ENCODE measurements around the gene ZBED4.

ZBED4 gene

GRCh38 chr22:49883294-49883640 is 29.6 kb downstream of the ZBED4 start:
- no peak for DNase-seq

GRCh38 chr22:49884075-49884474 is 30.4 kb downstream of the ZBED4 start:
- no peak for DNase-seq

GRCh38 chr22:49884503-49885260 is 31.0 kb downstream of the ZBED4 start:
- DNase-seq: no peak

- no peak for DNase-seq
Observed at GRCh38 chr22:49885281-49885680, 31.6 kb downstream of the ZBED4 start.

- DNase-seq: no peak
Observed at GRCh38 chr22:49885881-49886280, 32.2 kb downstream of the ZBED4 start.

GRCh38 chr22:49886346-49887063 is 32.9 kb downstream of the ZBED4 start:
- no peak for DNase-seq

GRCh38 chr22:49887064-49887451 is 33.4 kb downstream of the ZBED4 start:
- no peak for DNase-seq

GRCh38 chr22:49887702-49888101 is 34.1 kb downstream of the ZBED4 start:
- no peak for DNase-seq

- no peak for DNase-seq
Observed at GRCh38 chr22:49889071-49889470, 35.4 kb downstream of the ZBED4 start.

GRCh38 chr22:49892226-49892899 is 38.7 kb downstream of the ZBED4 start:
- no peak for DNase-seq

- DNase-seq: no peak
Observed at GRCh38 chr22:49893025-49893424, 39.4 kb downstream of the ZBED4 start.

GRCh38 chr22:49894322-49895054 is 40.8 kb downstream of the ZBED4 start:
- DNase-seq: no peak

- DNase-seq: no peak
Observed at GRCh38 chr22:49896201-49896600, 42.6 kb downstream of the ZBED4 start.

GRCh38 chr22:49897015-49897684 is 43.5 kb downstream of the ZBED4 start:
- DNase-seq: no peak

- DNase-seq: no peak
Observed at GRCh38 chr22:49899530-49899929, 45.9 kb downstream of the ZBED4 start.

- no peak for DNase-seq
Observed at GRCh38 chr22:49900441-49901230, 47.0 kb downstream of the ZBED4 start.

GRCh38 chr22:49901457-49901856 is 47.8 kb downstream of the ZBED4 start:
- DNase-seq: no peak

GRCh38 chr22:49903322-49904039 is 49.8 kb downstream of the ZBED4 start:
- no peak for DNase-seq

GRCh38 chr22:49904040-49904369 is 50.4 kb downstream of the ZBED4 start:
- no peak for DNase-seq

- DNase-seq: no peak
Observed at GRCh38 chr22:49905465-49905864, 51.8 kb downstream of the ZBED4 start.

- DNase-seq: no peak
Observed at GRCh38 chr22:49906071-49906798, 52.6 kb downstream of the ZBED4 start.
